ENCODE data around the gene MMP14. TPM values are rescaled to one million over a fixed set of nuclear protein-coding genes. Genes with fewer than 3 reads are reported as not detected.

MMP14 gene
- total and polyA plus RNA-seq, 2 of the 13 experiments (the other 11 are each of a cell fraction or from before 2014, with no cell fraction given), result 5.2 to 9.8 TPM

DNA sequence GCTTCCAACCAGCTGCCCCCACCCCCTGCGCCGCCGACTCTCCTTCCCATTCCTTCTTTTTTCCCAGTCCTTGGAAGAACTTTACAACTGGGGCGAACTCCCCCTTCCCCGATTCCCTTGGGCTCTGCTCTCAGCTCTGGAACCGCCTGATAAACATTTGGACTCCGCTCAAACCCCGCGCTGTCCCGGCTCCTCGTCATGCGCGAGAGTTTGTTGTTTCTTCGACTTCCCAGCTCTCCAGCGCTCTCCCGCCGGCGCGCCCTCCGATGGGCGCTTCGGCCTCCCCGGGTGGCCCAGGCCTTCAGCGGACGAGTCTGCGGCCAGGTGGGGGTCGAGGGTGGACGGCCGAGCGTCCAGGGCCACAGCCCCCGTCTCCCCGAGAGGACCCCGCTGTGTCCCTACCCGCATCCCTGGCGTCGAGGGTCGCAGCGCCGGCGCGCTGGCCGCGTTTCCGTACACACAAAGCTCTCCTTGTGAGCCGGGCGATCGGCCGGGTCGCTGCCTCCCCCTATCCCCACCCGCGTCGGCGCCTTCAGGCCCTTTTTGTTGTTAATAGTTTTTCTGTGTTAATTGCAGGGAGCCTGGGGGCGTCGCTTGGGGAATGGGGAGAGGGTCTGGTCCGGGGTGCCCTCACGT lies 847 bp downstream of the MMP14 start (continued):
- TF ChIP-seq HOXA7 (CRISPR knock-in tag; IDR thresholded peaks at IDR 0.05), result no peak
- TF ChIP-seq, protein P1, sequence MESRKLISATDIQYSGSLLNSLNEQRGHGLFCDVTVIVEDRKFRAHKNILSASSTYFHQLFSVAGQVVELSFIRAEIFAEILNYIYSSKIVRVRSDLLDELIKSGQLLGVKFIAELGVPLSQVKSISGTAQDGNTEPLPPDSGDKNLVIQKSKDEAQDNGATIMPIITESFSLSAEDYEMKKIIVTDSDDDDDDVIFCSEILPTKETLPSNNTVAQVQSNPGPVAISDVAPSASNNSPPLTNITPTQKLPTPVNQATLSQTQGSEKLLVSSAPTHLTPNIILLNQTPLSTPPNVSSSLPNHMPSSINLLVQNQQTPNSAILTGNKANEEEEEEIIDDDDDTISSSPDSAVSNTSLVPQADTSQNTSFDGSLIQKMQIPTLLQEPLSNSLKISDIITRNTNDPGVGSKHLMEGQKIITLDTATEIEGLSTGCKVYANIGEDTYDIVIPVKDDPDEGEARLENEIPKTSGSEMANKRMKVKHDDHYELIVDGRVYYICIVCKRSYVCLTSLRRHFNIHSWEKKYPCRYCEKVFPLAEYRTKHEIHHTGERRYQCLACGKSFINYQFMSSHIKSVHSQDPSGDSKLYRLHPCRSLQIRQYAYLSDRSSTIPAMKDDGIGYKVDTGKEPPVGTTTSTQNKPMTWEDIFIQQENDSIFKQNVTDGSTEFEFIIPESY (CRISPR knock-in tag; IDR thresholded peaks at IDR 0.05), result peak; percentile 67; the same call in 1 of the 2 replicates
- TF ChIP-seq ZNF383 (CRISPR knock-in tag; IDR thresholded peaks at IDR 0.05; ENCODE audit: borderline replicate concordance), result no peak
- TF ChIP-seq ZNF782 (CRISPR knock-in tag; IDR thresholded peaks at IDR 0.05; ENCODE audit: borderline replicate concordance), result peak; percentile 88; the same call in 1 of the 2 replicates
- TF ChIP-seq ZNF451 (CRISPR knock-in tag; IDR thresholded peaks at IDR 0.05), result peak; percentile 86; the same call in 1 of the 2 replicates
- peak; percentile 71 for TF ChIP-seq ASH2L (IDR thresholded peaks at IDR 0.05; ENCODE audit: insufficient read length, low read depth, low read length)
- TF ChIP-seq, protein P2, sequence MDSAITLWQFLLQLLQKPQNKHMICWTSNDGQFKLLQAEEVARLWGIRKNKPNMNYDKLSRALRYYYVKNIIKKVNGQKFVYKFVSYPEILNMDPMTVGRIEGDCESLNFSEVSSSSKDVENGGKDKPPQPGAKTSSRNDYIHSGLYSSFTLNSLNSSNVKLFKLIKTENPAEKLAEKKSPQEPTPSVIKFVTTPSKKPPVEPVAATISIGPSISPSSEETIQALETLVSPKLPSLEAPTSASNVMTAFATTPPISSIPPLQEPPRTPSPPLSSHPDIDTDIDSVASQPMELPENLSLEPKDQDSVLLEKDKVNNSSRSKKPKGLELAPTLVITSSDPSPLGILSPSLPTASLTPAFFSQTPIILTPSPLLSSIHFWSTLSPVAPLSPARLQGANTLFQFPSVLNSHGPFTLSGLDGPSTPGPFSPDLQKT (CRISPR knock-in tag; IDR thresholded peaks at IDR 0.05; ENCODE audit: borderline replicate concordance), result no peak
- TF ChIP-seq ZSCAN22 (CRISPR knock-in tag; IDR thresholded peaks at IDR 0.05), result peak; percentile 50; the same call in 1 of the 2 replicates
- TF ChIP-seq LCORL (IDR thresholded peaks at IDR 0.05), result no peak
- TF ChIP-seq LCORL (CRISPR knock-in tag; IDR thresholded peaks at IDR 0.05), result 0 out of 2 replicates have a peak, but pooled peaks have one; percentile 29
- no peak for TF ChIP-seq PCBP2 (optimal IDR thresholded peaks at IDR 0.05; ENCODE audit: low read depth, low read length, poor library complexity, severe bottlenecking)
- 0 out of 2 replicates have a peak, but pooled peaks have one; percentile 23 for TF ChIP-seq NKX3-1 (CRISPR knock-in tag; IDR thresholded peaks at IDR 0.05)
- TF ChIP-seq NR3C1 (CRISPR knock-in tag; IDR thresholded peaks at IDR 0.05), result peak; percentile 63; the same call in 1 of the 2 replicates
- TF ChIP-seq, protein P3, sequence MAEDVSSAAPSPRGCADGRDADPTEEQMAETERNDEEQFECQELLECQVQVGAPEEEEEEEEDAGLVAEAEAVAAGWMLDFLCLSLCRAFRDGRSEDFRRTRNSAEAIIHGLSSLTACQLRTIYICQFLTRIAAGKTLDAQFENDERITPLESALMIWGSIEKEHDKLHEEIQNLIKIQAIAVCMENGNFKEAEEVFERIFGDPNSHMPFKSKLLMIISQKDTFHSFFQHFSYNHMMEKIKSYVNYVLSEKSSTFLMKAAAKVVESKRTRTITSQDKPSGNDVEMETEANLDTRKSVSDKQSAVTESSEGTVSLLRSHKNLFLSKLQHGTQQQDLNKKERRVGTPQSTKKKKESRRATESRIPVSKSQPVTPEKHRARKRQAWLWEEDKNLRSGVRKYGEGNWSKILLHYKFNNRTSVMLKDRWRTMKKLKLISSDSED (CRISPR knock-in tag; IDR thresholded peaks at IDR 0.05), result 0 out of 2 replicates have a peak, but pooled peaks have one; percentile 68
- 0 out of 2 replicates have a peak, but pooled peaks have one; percentile 31 for TF ChIP-seq RFXANK (CRISPR knock-in tag; IDR thresholded peaks at IDR 0.05)
- TF ChIP-seq ZNF709 (CRISPR knock-in tag; IDR thresholded peaks at IDR 0.05), result peak; percentile 84; the same call in 1 of the 2 replicates
- TF ChIP-seq ZBTB8A (CRISPR knock-in tag; IDR thresholded peaks at IDR 0.05; ENCODE audit: borderline replicate concordance, low read depth), result peak; percentile 90; the same call in 1 of the 2 replicates
- TF ChIP-seq, protein P4, sequence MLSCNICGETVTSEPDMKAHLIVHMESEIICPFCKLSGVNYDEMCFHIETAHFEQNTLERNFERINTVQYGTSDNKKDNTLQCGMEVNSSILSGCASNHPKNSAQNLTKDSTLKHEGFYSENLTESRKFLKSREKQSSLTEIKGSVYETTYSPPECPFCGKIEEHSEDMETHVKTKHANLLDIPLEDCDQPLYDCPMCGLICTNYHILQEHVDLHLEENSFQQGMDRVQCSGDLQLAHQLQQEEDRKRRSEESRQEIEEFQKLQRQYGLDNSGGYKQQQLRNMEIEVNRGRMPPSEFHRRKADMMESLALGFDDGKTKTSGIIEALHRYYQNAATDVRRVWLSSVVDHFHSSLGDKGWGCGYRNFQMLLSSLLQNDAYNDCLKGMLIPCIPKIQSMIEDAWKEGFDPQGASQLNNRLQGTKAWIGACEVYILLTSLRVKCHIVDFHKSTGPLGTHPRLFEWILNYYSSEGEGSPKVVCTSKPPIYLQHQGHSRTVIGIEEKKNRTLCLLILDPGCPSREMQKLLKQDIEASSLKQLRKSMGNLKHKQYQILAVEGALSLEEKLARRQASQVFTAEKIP (CRISPR knock-in tag; IDR thresholded peaks at IDR 0.05; ENCODE audit: borderline replicate concordance), result no peak
- TF ChIP-seq, protein P5, sequence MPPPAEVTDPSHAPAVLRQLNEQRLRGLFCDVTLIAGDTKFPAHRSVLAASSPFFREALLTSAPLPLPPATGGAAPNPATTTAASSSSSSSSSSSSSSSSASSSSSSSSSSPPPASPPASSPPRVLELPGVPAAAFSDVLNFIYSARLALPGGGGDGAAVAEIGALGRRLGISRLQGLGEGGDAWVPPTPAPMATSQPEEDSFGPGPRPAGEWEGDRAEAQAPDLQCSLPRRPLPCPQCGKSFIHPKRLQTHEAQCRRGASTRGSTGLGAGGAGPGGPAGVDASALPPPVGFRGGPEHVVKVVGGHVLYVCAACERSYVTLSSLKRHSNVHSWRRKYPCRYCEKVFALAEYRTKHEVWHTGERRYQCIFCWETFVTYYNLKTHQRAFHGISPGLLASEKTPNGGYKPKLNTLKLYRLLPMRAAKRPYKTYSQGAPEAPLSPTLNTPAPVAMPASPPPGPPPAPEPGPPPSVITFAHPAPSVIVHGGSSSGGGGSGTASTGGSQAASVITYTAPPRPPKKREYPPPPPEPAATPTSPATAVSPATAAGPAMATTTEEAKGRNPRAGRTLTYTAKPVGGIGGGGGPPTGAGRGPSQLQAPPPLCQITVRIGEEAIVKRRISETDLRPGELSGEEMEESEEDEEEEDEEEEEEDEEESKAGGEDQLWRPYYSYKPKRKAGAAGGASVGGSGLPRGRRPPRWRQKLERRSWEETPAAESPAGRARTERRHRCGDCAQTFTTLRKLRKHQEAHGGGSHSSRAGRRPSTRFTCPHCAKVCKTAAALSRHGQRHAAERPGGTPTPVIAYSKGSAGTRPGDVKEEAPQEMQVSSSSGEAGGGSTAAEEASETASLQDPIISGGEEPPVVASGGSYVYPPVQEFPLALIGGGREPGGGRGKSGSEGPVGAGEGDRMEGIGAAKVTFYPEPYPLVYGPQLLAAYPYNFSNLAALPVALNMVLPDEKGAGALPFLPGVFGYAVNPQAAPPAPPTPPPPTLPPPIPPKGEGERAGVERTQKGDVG (CRISPR knock-in tag; IDR thresholded peaks at IDR 0.05; ENCODE audit: borderline replicate concordance), result no peak
- TF ChIP-seq CBFB (CRISPR knock-in tag; IDR thresholded peaks at IDR 0.05), result 0 out of 2 replicates have a peak, but pooled peaks have one; percentile 16
